Brain microvascular endothelial cell (primary cell): ENCODE results near the gene TTC31.

Experiments
- DNase-seq: peaks from one replicate; pipeline ENCODE4 v3.0.0-alpha.2; 2020
- H3K27ac ChIP-seq: fragments of 250-450 bp; sonication (Bioruptor Pico); 2 replicates; pipeline ENCODE4 v1.5.1; 2020; ENCODE audit warnings: mild to moderate bottlenecking, moderate library complexity
- H3K27me3 ChIP-seq: fragments of 250-450 bp; sonication (Bioruptor Pico); replicated peaks from 2 replicates; pipeline ENCODE4 v1.5.1; 2020; ENCODE audit warnings: mild to moderate bottlenecking
- H3K36me3 ChIP-seq: fragments of 250-450 bp; sonication (Bioruptor Pico); replicated peaks from 2 replicates; pipeline ENCODE4 v1.5.1; 2020; ENCODE audit warnings: mild to moderate bottlenecking
- H3K4me3 ChIP-seq: 2 replicates; pipeline ENCODE4 v1.5.1; 2011; ENCODE audit warnings: low read depth, mild to moderate bottlenecking, control low read depth, low read length, moderate library complexity
- in situ Hi-C: cut with HindIII; loops from 2 replicates; pipeline ENCODE4 v1.10.0; 2017; ENCODE audit warnings: low sequenced_read_pairs, low pct_ligation_motif_present
- TF ChIP-seq, protein P1 (sequence below): IDR thresholded peaks from 2 replicates; pipeline ENCODE4 v1.5.1; 2011; ENCODE audit warnings: low read depth, mild to moderate bottlenecking, moderate library complexity, low read length, control low read depth, inconsistent platforms; ENCODE audit errors: missing control alignments

The TTC31 gene

DNA sequence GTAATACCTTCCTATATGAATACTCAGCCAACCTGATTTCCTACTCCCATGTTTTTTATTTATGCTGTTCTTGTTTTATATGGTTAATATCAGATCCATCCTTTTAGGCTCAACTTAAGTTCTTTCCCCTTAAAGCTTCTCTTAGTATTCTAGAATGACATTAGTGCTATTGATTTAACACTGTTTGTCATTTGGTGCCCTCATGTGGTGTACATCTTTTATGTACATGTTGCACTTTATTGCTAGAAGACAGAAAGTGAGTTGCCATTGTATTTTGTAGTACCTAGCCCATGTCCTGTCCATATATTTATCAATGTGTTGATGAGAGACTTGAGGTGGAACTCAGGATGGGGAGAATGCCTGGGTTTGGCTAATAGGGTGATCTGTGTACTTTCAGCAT lies 49.3 kb downstream of the TTC31 start:
- Histone ChIP-seq H3K4me3 (no peak overlapping the region), H3K36me3 (peaks cover 4% of the 10 kb centered on the region), H3K27ac (no peak overlapping the region), H3K27me3 (no peaks in the 10 kb centered on the region)
- no peak for DNase-seq
- TF ChIP-seq, protein P1, sequence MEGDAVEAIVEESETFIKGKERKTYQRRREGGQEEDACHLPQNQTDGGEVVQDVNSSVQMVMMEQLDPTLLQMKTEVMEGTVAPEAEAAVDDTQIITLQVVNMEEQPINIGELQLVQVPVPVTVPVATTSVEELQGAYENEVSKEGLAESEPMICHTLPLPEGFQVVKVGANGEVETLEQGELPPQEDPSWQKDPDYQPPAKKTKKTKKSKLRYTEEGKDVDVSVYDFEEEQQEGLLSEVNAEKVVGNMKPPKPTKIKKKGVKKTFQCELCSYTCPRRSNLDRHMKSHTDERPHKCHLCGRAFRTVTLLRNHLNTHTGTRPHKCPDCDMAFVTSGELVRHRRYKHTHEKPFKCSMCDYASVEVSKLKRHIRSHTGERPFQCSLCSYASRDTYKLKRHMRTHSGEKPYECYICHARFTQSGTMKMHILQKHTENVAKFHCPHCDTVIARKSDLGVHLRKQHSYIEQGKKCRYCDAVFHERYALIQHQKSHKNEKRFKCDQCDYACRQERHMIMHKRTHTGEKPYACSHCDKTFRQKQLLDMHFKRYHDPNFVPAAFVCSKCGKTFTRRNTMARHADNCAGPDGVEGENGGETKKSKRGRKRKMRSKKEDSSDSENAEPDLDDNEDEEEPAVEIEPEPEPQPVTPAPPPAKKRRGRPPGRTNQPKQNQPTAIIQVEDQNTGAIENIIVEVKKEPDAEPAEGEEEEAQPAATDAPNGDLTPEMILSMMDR, result no peak
- in situ Hi-C loops, result no loop called here

DNA sequence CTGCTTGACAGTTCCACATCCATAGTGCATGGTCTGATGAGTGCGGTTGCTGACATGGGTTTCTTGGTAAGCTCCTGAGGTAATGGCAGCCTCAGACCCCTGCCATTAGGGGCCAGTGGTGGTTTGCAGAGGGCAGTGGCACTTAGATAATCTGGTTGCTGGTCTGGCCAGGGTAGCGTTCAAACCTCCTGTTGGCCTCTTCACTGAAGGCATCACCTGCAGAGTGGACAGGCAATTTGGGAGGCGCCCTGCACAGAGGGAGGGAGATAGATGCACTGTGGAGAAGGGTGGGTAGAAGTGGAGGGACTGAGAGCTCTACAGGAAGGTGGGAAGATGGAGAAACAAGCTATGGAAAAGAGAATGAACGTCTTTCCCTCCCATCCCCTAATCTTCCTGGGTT lies 50.6 kb downstream of the TTC31 start:
- in situ Hi-C loops, result no loop called here
- H3K27ac ChIP-seq, result no peak overlapping the region
- DNase-seq, result no peak
- H3K4me3 ChIP-seq, result no peak overlapping the region
- TF ChIP-seq, protein P1, result no peak
- peaks cover 3% of the 10 kb centered on the region for H3K36me3 ChIP-seq
- no peaks in the 10 kb centered on the region for H3K27me3 ChIP-seq

DNA sequence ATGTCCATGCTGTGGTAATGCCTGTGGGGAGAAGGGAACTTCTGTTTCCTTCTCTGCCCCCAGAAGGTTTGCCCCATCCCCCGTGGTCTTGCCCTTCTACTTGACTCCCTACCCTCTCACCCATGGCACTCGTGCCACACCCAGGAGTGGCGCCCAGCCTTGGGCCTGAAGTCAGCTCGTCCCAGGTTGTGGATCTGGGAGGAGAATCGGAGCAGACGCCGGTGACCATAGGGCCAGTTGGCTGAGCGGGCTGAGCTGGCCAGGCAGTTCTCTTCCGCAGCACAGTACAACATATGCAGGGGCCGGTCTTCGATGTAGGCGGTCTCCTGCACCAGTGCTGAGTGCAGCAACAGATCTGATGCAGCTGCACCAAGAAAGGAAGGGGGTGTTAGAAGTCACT lies 51.5 kb downstream of the TTC31 start:
- no peak for DNase-seq
- TF ChIP-seq, protein P1, result no peak
- no peak overlapping the region for H3K4me3 ChIP-seq
- in situ Hi-C loops, result no loop called here
- peaks cover 3% of the 10 kb centered on the region for H3K36me3 ChIP-seq
- no peaks in the 10 kb centered on the region for H3K27me3 ChIP-seq
- no peak overlapping the region for H3K27ac ChIP-seq

DNA sequence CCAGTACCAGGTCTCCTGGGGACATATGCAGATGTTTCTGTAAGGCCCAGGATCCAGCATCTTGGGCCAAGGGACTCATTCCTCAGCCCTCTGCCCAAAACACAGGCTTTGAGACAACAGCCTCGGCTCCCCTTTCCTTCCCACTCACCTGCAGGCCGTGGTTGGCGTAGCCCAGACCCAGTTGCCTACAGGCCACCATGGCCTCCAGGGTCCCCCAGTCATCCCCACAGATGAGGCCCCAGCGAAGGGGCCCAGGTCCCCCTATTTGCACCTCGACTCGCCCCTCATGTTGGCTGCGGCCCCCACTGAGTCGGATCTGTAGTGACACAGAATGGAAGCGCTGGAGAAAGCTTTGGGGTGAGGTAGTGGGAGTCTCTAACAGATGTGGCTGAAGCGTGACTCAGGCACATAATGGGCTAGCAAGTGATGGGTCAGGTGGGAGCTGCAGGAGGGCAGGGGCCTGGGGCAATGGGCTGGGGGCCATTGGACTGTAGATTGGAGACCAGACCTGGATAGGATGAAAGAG lies 52.6 kb downstream of the TTC31 start:
- Histone ChIP-seq H3K36me3 (peaks cover 3% of the 10 kb centered on the region), H3K27ac (no peak overlapping the region), H3K4me3 (no peak overlapping the region), H3K27me3 (no peaks in the 10 kb centered on the region)
- in situ Hi-C loops, result no loop called here
- TF ChIP-seq, protein P1, result no peak
- no peak for DNase-seq

DNA sequence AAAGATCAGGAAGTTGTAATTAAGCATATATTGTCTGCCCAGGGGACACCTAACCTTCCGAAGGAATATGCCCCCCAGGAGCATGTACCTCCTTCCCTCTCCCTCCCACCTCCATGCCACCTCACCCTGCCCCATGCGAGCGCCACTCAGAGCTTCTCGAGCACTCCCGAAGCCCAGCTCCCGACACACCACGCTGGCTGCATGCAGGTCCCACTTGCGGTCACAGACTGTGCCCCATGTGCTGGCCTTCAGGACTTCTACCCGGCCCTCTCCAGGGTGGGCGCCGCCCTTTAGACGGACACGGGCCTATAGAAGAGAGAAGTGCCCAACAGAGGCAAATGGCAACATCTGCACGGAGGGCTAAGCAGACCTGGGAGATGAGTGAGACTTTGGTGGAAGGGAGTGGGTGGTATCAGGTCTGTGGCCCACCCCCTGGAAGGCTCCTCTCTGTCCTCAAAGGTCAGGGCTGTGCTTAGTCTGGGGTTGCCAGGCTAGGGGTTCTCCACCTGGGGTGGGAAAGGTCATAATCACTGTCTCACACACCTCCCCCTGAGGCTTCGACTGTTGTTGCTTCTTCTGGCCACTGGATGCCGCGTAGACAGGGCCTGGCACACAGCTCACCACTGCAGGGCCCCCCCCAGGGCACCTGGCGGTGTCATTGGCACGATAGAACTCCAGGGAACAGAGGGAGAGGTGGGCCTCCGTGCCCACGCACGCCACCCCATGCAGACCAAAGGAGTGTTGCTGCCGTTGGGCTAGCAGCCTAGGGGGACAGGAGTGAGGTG lies 53.5 kb downstream of the TTC31 start:
- TF ChIP-seq, protein P1, result no peak
- DNase-seq, result no peak
- H3K27ac ChIP-seq, result no peak overlapping the region
- no peak overlapping the region for H3K4me3 ChIP-seq
- in situ Hi-C loops, result no loop called here
- H3K27me3 ChIP-seq, result no peaks in the 10 kb centered on the region
- peaks cover 3% of the 10 kb centered on the region for H3K36me3 ChIP-seq
